Stimulated activated naive CD8-positive, alpha-beta T cell treated with anti-CD3 and anti-CD28 coated beads, Interleukin-15, amount 100 ng/mL, for 72 hours (primary cell): ENCODE results near the gene PAX5.

Experiments used
- ATAC-seq: fragments of 150-1000 bp; cut with Tn5 transposase; 2 replicates; pipeline ENCODE4 v1.10.0; 2021; ENCODE audit warnings: mild to moderate bottlenecking, moderate library complexity
- DNase-seq, 2 donors: peaks; one replicate each; pipeline ENCODE4 v3.0.0; 2021 to 2022
- H3K27ac Mint-ChIP-seq, 2 donors: one replicate each; pipeline ENCODE4 v1.8.0; 2022; ENCODE audit warnings: mild to moderate bottlenecking in 2 of 2, mixed read lengths in 2 of 2, moderate library complexity in 2 of 2
- H3K27me3 Mint-ChIP-seq: one replicate; pipeline ENCODE4 v1.8.0; 2022; ENCODE audit warnings: mixed read lengths
- H3K4me1 Mint-ChIP-seq: one replicate; pipeline ENCODE4 v1.8.0; 2022; ENCODE audit warnings: mild to moderate bottlenecking, mixed read lengths
- H3K4me3 Mint-ChIP-seq, 2 donors: one replicate each; pipeline ENCODE4 v1.8.0; 2022; ENCODE audit warnings: mild to moderate bottlenecking in 2 of 2, mixed read lengths in 2 of 2, moderate library complexity in 1 of 2
- H3K9me3 Mint-ChIP-seq, 2 donors: one replicate each; pipeline ENCODE4 v1.8.0; 2022; ENCODE audit warnings: mixed read lengths in 2 of 2

PAX5 gene

GRCh38 chr9:36966371-36967097 lies 67.5 kb downstream of the PAX5 start:
- Mint-ChIP-seq H3K27ac (no peak overlapping the region), H3K4me3 (peak overlapping the region; percentile 46 to 52), H3K9me3 (no peaks in the 10 kb centered on the region), H3K4me1 (no peaks in the 10 kb centered on the region), H3K27me3 (peaks cover 36% of the 10 kb centered on the region)
- DNase-seq = no peak
- ATAC-seq = peak; percentile 37

- ATAC-seq (no peak), DNase-seq (no peak)
- no peaks in the 10 kb centered on the region for H3K4me1 Mint-ChIP-seq
- no peaks in the 10 kb centered on the region for H3K9me3 Mint-ChIP-seq
- H3K27ac Mint-ChIP-seq = peak overlapping the region in 1 of 2 donors; percentile 49
- H3K27me3 Mint-ChIP-seq = peaks cover 44% of the 10 kb centered on the region
- H3K4me3 Mint-ChIP-seq = no peak overlapping the region
These were observed 69.3 kb downstream of the PAX5 start for GRCh38 chr9:36964791-36965190.

- Mint-ChIP-seq H3K4me1 (no peaks in the 10 kb centered on the region), H3K4me3 (no peak overlapping the region), H3K27me3 (peaks cover 50% of the 10 kb centered on the region), H3K27ac (no peak overlapping the region), H3K9me3 (no peaks in the 10 kb centered on the region)
- ATAC-seq = no peak
- no peak for DNase-seq
These were observed 70.7 kb downstream of the PAX5 start for GRCh38 chr9:36963346-36963745.

- DNase-seq (no peak), ATAC-seq (no peak)
- Mint-ChIP-seq H3K27ac (peak overlapping the region in 1 of 2 donors; percentile 12), H3K4me1 (no peaks in the 10 kb centered on the region), H3K4me3 (no peak overlapping the region), H3K9me3 (no peaks in the 10 kb centered on the region), H3K27me3 (peaks cover 56% of the 10 kb centered on the region)
These were observed 71.4 kb downstream of the PAX5 start for GRCh38 chr9:36962691-36963090.

- ATAC-seq = no peak
- H3K27ac Mint-ChIP-seq = no peak overlapping the region
- H3K4me1 Mint-ChIP-seq = no peaks in the 10 kb centered on the region
- H3K27me3 Mint-ChIP-seq = peaks cover 66% of the 10 kb centered on the region
- no peak overlapping the region for H3K4me3 Mint-ChIP-seq
- H3K9me3 Mint-ChIP-seq = no peaks in the 10 kb centered on the region
- DNase-seq = no peak
These were observed 72.3 kb downstream of the PAX5 start for GRCh38 chr9:36961561-36962325.

GRCh38 chr9:36961051-36961450 lies 73.0 kb downstream of the PAX5 start:
- peaks cover 72% of the 10 kb centered on the region for H3K27me3 Mint-ChIP-seq
- no peaks in the 10 kb centered on the region for H3K4me1 Mint-ChIP-seq
- no peak for DNase-seq
- no peak overlapping the region for H3K4me3 Mint-ChIP-seq
- ATAC-seq = no peak
- peak overlapping the region in 1 of 2 donors; percentile 29 for H3K27ac Mint-ChIP-seq
- H3K9me3 Mint-ChIP-seq = no peaks in the 10 kb centered on the region

- no peak for DNase-seq
- no peaks in the 10 kb centered on the region for H3K4me1 Mint-ChIP-seq
These were observed 73.5 kb downstream of the PAX5 start for GRCh38 chr9:36960575-36960955.

GRCh38 chr9:36959681-36960574 lies 74.1 kb downstream of the PAX5 start:
- peaks cover 72% of the 10 kb centered on the region for H3K27me3 Mint-ChIP-seq
- H3K9me3 Mint-ChIP-seq = no peaks in the 10 kb centered on the region
- DNase-seq (no peak), ATAC-seq (no peak)
- no peaks in the 10 kb centered on the region for H3K4me1 Mint-ChIP-seq
- no peak overlapping the region for H3K4me3 Mint-ChIP-seq
- H3K27ac Mint-ChIP-seq = no peak overlapping the region

More at GRCh38 chr9:36960575-36960955, 73.5 kb downstream of the PAX5 start:
- Mint-ChIP-seq H3K4me3 (no peak overlapping the region), H3K9me3 (no peaks in the 10 kb centered on the region), H3K27ac (no peak overlapping the region), H3K27me3 (peaks cover 72% of the 10 kb centered on the region)
- no peak for ATAC-seq

- H3K27me3 Mint-ChIP-seq = peaks cover 79% of the 10 kb centered on the region
These were observed 77.2 kb downstream of the PAX5 start for GRCh38 chr9:36956908-36957307.

GRCh38 chr9:36950389-36950788 lies 83.7 kb downstream of the PAX5 start:
- peaks cover 39% of the 10 kb centered on the region for H3K27me3 Mint-ChIP-seq
- no peak overlapping the region for H3K4me3 Mint-ChIP-seq
- H3K27ac Mint-ChIP-seq = peak overlapping the region in 1 of 2 donors; percentile 45
- no peak for DNase-seq
- H3K9me3 Mint-ChIP-seq = no peaks in the 10 kb centered on the region
- no peaks in the 10 kb centered on the region for H3K4me1 Mint-ChIP-seq
- no peak for ATAC-seq

More at GRCh38 chr9:36956908-36957307, 77.2 kb downstream of the PAX5 start:
- no peaks in the 10 kb centered on the region for H3K4me1 Mint-ChIP-seq
- no peak overlapping the region for H3K4me3 Mint-ChIP-seq
- DNase-seq (no peak), ATAC-seq (no peak)
- no peak overlapping the region for H3K27ac Mint-ChIP-seq
- H3K9me3 Mint-ChIP-seq = no peaks in the 10 kb centered on the region

GRCh38 chr9:36949466-36949865 lies 84.6 kb downstream of the PAX5 start:
- Mint-ChIP-seq H3K27me3 (peaks cover 35% of the 10 kb centered on the region), H3K4me3 (no peak overlapping the region), H3K4me1 (no peaks in the 10 kb centered on the region), H3K9me3 (no peaks in the 10 kb centered on the region), H3K27ac (no peak overlapping the region)
- no peak for ATAC-seq
- no peak for DNase-seq

GRCh38 chr9:36948051-36948450 lies 86.0 kb downstream of the PAX5 start:
- H3K9me3 Mint-ChIP-seq = no peaks in the 10 kb centered on the region
- H3K27ac Mint-ChIP-seq = no peak overlapping the region
- no peak overlapping the region for H3K4me3 Mint-ChIP-seq
- no peaks in the 10 kb centered on the region for H3K4me1 Mint-ChIP-seq
- peaks cover 21% of the 10 kb centered on the region for H3K27me3 Mint-ChIP-seq
- ATAC-seq (no peak), DNase-seq (no peak)

- H3K9me3 Mint-ChIP-seq = no peaks in the 10 kb centered on the region
- no peak overlapping the region for H3K27ac Mint-ChIP-seq
These were observed 87.4 kb downstream of the PAX5 start for GRCh38 chr9:36946653-36947052.

GRCh38 chr9:36945999-36946398 lies 88.1 kb downstream of the PAX5 start:
- H3K9me3 Mint-ChIP-seq = no peaks in the 10 kb centered on the region
- no peak overlapping the region for H3K4me3 Mint-ChIP-seq
- no peaks in the 10 kb centered on the region for H3K4me1 Mint-ChIP-seq
- DNase-seq (no peak), ATAC-seq (no peak)
- H3K27me3 Mint-ChIP-seq = peaks cover 16% of the 10 kb centered on the region
- no peak overlapping the region for H3K27ac Mint-ChIP-seq

More at GRCh38 chr9:36946653-36947052, 87.4 kb downstream of the PAX5 start:
- DNase-seq (no peak), ATAC-seq (no peak)
- H3K4me3 Mint-ChIP-seq = no peak overlapping the region
- peaks cover 16% of the 10 kb centered on the region for H3K27me3 Mint-ChIP-seq
- no peaks in the 10 kb centered on the region for H3K4me1 Mint-ChIP-seq

- Mint-ChIP-seq H3K4me3 (no peak overlapping the region), H3K4me1 (no peaks in the 10 kb centered on the region), H3K27me3 (peaks cover 18% of the 10 kb centered on the region), H3K9me3 (no peaks in the 10 kb centered on the region), H3K27ac (peak overlapping the region in 1 of 2 donors; percentile 74)
- no peak for ATAC-seq
- DNase-seq = no peak
These were observed 91.2 kb downstream of the PAX5 start for GRCh38 chr9:36942891-36943290.
